Fibroblast of the aortic adventitia (primary cell): ENCODE measurements around the gene HDGFL2. TPM values are rescaled to one million over a fixed set of nuclear protein-coding genes. Genes with fewer than 3 reads are reported as not detected.

Source experiments
- DNase-seq: peaks from one replicate; pipeline ENCODE4 v3.0.0-alpha.2; 2010; ENCODE audit warnings: low read depth
- H3K4me3 ChIP-seq: 2 replicates; pipeline ENCODE4 v1.5.1; 2011; ENCODE audit warnings: low read depth, mild to moderate bottlenecking, control low read depth, low read length, moderate library complexity
- total RNA-seq: library from RNA; depleted of rRNA; stranded (reverse); fragments of >200 nt; gene quantifications from 2 replicates; pipeline ENCODE4 v1.2.3, GENCODE V29; 2012; ENCODE audit warnings: low replicate concordance
- TF ChIP-seq, protein P1 (sequence below): IDR thresholded peaks from 2 replicates; pipeline ENCODE4 v1.5.1; 2011; ENCODE audit warnings: mild to moderate bottlenecking, low read length, control low read depth, inconsistent platforms; ENCODE audit not compliant: insufficient read depth

The HDGFL2 gene
- total RNA-seq, 1 donor, result 41.0 TPM

DNA sequence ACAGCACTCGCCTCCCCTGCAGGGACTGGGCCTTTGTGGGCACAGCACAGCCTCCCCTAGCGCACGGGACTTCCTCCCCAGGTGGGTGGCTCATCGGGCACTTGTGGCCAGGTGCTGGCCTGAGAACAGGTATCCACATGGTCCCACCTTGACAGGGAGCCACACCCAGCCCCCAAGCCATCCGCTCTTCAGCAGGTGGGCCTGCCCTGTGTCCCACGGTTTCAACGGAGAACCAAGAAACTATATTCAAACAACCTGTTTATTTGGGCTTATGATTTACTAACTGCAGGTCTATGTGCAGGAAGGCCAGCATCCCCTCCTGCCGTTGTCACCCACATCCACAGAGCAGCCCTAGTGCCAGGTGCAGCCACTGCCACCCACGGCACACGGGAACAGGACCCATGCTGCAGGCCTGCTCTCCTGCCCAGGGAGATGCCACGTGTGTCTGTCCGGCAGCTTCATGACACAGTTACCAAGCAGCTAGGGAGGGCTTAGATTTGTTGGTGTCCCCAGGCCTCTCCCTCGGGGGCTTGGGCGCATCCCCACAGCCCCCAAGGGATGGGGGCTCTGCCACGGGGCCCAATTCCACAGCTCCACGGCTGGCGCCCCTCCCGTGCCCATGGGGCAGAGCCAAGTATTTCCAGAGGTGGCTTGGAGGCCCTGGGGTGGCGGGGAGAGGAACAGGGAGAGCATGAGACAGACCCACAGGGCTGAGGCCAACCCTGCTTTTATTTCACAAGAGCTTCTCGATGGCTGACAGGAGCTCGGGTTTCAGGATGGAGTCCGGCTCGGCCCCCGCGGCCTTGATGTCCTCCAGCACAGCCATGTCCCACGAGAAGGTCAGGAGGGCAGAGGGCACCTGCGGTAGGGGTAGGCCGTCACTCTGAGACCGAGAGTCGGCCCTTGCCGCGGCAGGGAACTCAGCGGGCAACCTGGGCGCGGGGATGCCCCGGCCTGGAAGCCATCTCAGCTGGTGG lies 27.0 kb upstream of the HDGFL2 start:
- TF ChIP-seq, protein P1, sequence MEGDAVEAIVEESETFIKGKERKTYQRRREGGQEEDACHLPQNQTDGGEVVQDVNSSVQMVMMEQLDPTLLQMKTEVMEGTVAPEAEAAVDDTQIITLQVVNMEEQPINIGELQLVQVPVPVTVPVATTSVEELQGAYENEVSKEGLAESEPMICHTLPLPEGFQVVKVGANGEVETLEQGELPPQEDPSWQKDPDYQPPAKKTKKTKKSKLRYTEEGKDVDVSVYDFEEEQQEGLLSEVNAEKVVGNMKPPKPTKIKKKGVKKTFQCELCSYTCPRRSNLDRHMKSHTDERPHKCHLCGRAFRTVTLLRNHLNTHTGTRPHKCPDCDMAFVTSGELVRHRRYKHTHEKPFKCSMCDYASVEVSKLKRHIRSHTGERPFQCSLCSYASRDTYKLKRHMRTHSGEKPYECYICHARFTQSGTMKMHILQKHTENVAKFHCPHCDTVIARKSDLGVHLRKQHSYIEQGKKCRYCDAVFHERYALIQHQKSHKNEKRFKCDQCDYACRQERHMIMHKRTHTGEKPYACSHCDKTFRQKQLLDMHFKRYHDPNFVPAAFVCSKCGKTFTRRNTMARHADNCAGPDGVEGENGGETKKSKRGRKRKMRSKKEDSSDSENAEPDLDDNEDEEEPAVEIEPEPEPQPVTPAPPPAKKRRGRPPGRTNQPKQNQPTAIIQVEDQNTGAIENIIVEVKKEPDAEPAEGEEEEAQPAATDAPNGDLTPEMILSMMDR, result no peak
- no peak overlapping the region for H3K4me3 ChIP-seq
- no peak for DNase-seq

GRCh38 chr19:4445963-4446703 lies 26.0 kb upstream of the HDGFL2 start:
- H3K4me3 ChIP-seq, result no peak overlapping the region
- TF ChIP-seq, protein P1, result no peak
- DNase-seq, result no peak

DNA sequence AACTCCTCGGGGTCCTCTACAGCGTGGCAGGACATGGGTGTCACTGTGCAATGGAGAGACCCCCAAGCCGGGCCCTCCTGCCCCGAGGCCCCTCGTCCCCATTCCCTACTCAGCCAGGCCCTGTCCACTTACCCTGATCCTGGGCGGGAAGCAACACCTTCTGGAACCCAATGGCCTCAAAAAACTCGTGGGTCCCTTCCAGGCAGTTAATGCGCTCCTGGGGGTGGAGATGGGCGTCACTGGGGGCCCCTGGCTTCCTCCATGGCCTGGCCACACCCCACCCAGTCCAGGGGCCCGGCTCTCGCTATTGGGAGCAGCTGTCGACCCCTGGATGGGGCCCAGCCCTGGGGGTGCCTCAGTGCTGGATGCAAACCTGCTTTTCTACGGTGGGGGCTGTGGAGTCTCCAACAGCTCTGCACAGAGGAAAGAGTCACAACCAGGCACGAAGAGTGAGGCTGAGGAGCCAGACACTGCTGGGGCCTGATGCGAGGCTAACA lies 25.3 kb upstream of the HDGFL2 start:
- H3K4me3 ChIP-seq, result no peak overlapping the region
- no peak for DNase-seq
- TF ChIP-seq, protein P1, result no peak

- no peak overlapping the region for H3K4me3 ChIP-seq
- no peak for DNase-seq
- TF ChIP-seq, protein P1, result no peak
Measured at GRCh38 chr19:4447327-4448146, 24.6 kb upstream of the HDGFL2 start.

DNA sequence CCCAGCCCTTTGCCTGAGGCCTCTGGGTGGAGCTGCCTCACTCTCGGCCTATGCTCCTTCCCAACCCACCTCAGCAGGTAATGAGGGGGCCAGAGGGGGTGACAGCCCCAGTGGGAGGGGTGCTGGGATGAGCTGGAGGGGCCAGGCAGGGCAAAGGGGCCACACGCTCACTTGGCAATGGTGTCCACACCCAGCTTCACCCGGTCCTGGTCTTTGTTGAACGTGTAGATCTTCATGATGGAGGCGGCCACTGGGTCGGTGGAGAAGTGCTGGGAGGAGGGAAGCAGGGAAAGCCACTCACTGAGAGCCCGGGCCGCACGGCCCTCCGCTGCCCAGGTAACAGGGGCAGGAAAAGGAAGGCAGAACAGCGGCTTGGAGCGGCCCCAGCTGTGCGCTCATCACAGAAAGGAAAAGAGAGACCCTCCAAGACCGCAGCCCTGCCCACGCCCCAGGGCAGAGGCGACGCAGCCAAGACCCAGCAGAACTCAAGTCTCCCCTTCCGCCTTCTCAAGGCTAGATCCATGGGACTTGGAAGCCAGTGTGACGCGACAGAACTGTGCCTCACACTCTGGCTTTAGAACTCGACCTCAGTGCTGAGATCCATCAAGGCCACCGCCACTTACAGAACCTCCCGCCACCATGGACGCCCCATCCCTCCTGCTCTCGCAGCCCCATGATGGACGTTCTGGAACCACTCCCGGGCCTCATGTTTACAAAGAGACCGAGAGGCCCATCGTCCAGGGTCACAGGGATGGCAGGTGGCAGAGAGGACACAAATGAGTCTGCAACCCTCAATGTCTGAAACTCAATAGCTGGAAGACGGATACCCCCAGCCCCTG lies 23.7 kb upstream of the HDGFL2 start:
- TF ChIP-seq, protein P1, result no peak
- DNase-seq, result no peak
- H3K4me3 ChIP-seq, result no peak overlapping the region
